Liver (tissue), 9 donors: Measurements from ENCODE around the gene FAM161B. TPM values are rescaled to one million over a fixed set of nuclear protein-coding genes. Genes with fewer than 3 reads are reported as not detected.
"Not testable (repeated sequence)": the region's sequence is repeated elsewhere in the genome, so short reads cannot be mapped to it uniquely, and the experiment has no call there.

Experiments used
- DNase-seq: peaks from one replicate; pipeline ENCODE4 v3.0.0-alpha.2; 2017; ENCODE audit warnings: low spot score
- H3K27ac ChIP-seq, 2 donors: one replicate each; pipeline ENCODE4 v1.7.0; 2013; ENCODE audit warnings: inconsistent platforms in 2 of 2, low read length in 2 of 2, control low read depth in 1 of 2, low read depth in 1 of 2, mild to moderate bottlenecking in 1 of 2
- H3K27me3 ChIP-seq, 4 donors: one replicate each; pipeline versions ENCODE4 v1.6.1 to v1.7.0; 2013; ENCODE audit warnings: low read length in 3 of 4, inconsistent platforms in 1 of 4, mild to moderate bottlenecking in 1 of 4, moderate library complexity in 1 of 4; ENCODE audit not compliant: control insufficient read depth in 4 of 4, insufficient read depth in 4 of 4
- H3K36me3 ChIP-seq, 4 donors: one replicate each; pipeline versions ENCODE4 v1.6.1 to v1.7.0; 2013; ENCODE audit warnings: low read length in 3 of 4, mild to moderate bottlenecking in 3 of 4, low read depth in 1 of 4, moderate library complexity in 1 of 4; ENCODE audit not compliant: control insufficient read depth in 4 of 4, insufficient read depth in 3 of 4
- H3K4me1 ChIP-seq, 4 donors: one replicate each; pipeline versions ENCODE4 v1.6.1 to v1.7.0; 2013; ENCODE audit warnings: low read length in 3 of 4, mild to moderate bottlenecking in 3 of 4, moderate library complexity in 1 of 4; ENCODE audit not compliant: control insufficient read depth in 4 of 4, insufficient read depth in 4 of 4
- H3K4me3 ChIP-seq, 3 donors: one replicate each; pipeline versions ENCODE4 v1.6.1 to v1.7.0; 2013; ENCODE audit warnings: low read length in 3 of 3, control low read depth in 1 of 3, low read depth in 1 of 3, mild to moderate bottlenecking in 1 of 3
- H3K9ac ChIP-seq, 2 donors: one replicate each; pipeline ENCODE4 v1.7.0; 2013; ENCODE audit warnings: low read length in 2 of 2, mild to moderate bottlenecking in 2 of 2, moderate library complexity in 2 of 2, control low read depth in 1 of 2, low read depth in 1 of 2
- H3K9me3 ChIP-seq, 4 donors: one replicate each; pipeline versions ENCODE4 v1.6.1 to v1.7.0; 2013; ENCODE audit warnings: low read length in 3 of 4; ENCODE audit not compliant: control insufficient read depth in 4 of 4
- EGR1 ChIP-seq, 2 donors: IDR thresholded peaks; 2 replicates each; pipeline ENCODE4 v1.6.1; 2016 to 2018; ENCODE audit warnings: antibody characterized with exemption in 2 of 2, low read depth in 2 of 2
- FOXA1 ChIP-seq: IDR thresholded peaks from 2 replicates; pipeline ENCODE4 v1.6.1; 2016; ENCODE audit warnings: antibody characterized with exemption
- GABPA ChIP-seq, 2 donors: IDR thresholded peaks in 1 of 2; conservative IDR thresholded peaks in 1 of 2; 2 replicates each; pipeline ENCODE4 v1.6.1; 2016; ENCODE audit warnings: antibody characterized with exemption in 2 of 2, mild to moderate bottlenecking in 1 of 2, moderate library complexity in 1 of 2
- HNF4G ChIP-seq: IDR thresholded peaks from 2 replicates; pipeline ENCODE4 v1.6.1; 2016; ENCODE audit warnings: antibody characterized with exemption
- JUND ChIP-seq, 2 donors: IDR thresholded peaks; 2 replicates each; pipeline ENCODE4 v1.6.1; 2016; ENCODE audit warnings: antibody characterized with exemption in 2 of 2
- NR2F2 ChIP-seq: IDR thresholded peaks from 2 replicates; pipeline ENCODE4 v1.6.1; 2016; ENCODE audit warnings: antibody characterized with exemption
- RAD21 ChIP-seq, 2 donors: IDR thresholded peaks; 2 replicates each; pipeline ENCODE4 v1.6.1; 2016; ENCODE audit warnings: antibody characterized with exemption in 2 of 2, mild to moderate bottlenecking in 2 of 2
- RXRA ChIP-seq, 2 donors: IDR thresholded peaks; 2 replicates each; pipeline ENCODE4 v1.6.1; 2017 to 2018; ENCODE audit warnings: antibody characterized with exemption in 2 of 2, mild to moderate bottlenecking in 1 of 2
- SP1 ChIP-seq: IDR thresholded peaks from 2 replicates; pipeline ENCODE4 v1.6.1; 2018; ENCODE audit warnings: antibody characterized with exemption, mild to moderate bottlenecking
- TAF1 ChIP-seq: conservative IDR thresholded peaks from 2 replicates; pipeline ENCODE4 v1.6.1; 2016; ENCODE audit warnings: antibody characterized with exemption, mild to moderate bottlenecking
- YY1 ChIP-seq: IDR thresholded peaks from 2 replicates; pipeline ENCODE4 v1.6.1; 2016; ENCODE audit warnings: antibody characterized with exemption, mild to moderate bottlenecking
- WGBS: extraction: QIAGEN DNeasy Blood & Tissue Kit; methylation state at CpG from one replicate; pipeline ENCODE4 v1.1.7; 2013; 5-methylcytosine and 5-hydroxymethylcytosine counted together
- polyA plus RNA-seq, 2 donors: library from polyadenylated mRNA; stranded (reverse) in 1 of 2; unstranded in 1 of 2; fragments of 200-250 nt in 1 of 2; fragments of >200 nt in 1 of 2; fragmentation: Nextera tagmentation in 1 of 2; extraction: Ambion mirVana in 1 of 2; gene quantifications; one replicate each; pipeline versions ENCODE4 v1.2.1 to v1.2.3, GENCODE V29; 2013 to 2015
- total RNA-seq, 2 donors: library from RNA; depleted of rRNA; stranded (reverse); fragments of >200 nt; gene quantifications; one replicate each; pipeline ENCODE4 v1.2.3, GENCODE V29; 2014
- TF ChIP-seq, protein P1 (sequence below): fragments of 150-350 bp; IDR thresholded peaks from 2 replicates; pipeline ENCODE4 v1.5.1; 2017; ENCODE audit warnings: improper control_type of control experiment, low read depth, low read length; ENCODE audit not compliant: missing input control
- TF ChIP-seq, protein P2 (sequence below): IDR thresholded peaks from 2 replicates; pipeline ENCODE4 v1.6.1; 2016; ENCODE audit warnings: antibody characterized with exemption
- TF ChIP-seq, protein P3 (sequence below): IDR thresholded peaks from 2 replicates; pipeline ENCODE4 v1.6.1; 2016; ENCODE audit warnings: antibody characterized with exemption, mild to moderate bottlenecking
- donor health status: healthy.
- donor health status: healthy.
- donor health status: healthy.
- donor health status: healthy.
- donor health status: healthy.

Gene FAM161B
- total and polyA plus RNA-seq, 4 donors = 0.79 to 1.5 (median 1.2) TPM

- peaks cover 0 to 49% (median 29%) of the 10 kb centered on the region in 4 donors for H3K36me3 ChIP-seq
- H3K27me3 ChIP-seq = no peaks in the 10 kb centered on the region
- H3K9me3 ChIP-seq = no peaks in the 10 kb centered on the region
- TF ChIP-seq RXRA (IDR thresholded peaks at IDR 0.05) (no peak), HNF4G (no peak), EGR1 (IDR thresholded peaks at IDR 0.05; ENCODE audit: low read depth in 2 of 2) (no peak), RAD21 (IDR thresholded peaks at IDR 0.05) (peak in 1 of 2 donors; percentile 57), NR2F2 (no peak)
- TF ChIP-seq, protein P1, sequence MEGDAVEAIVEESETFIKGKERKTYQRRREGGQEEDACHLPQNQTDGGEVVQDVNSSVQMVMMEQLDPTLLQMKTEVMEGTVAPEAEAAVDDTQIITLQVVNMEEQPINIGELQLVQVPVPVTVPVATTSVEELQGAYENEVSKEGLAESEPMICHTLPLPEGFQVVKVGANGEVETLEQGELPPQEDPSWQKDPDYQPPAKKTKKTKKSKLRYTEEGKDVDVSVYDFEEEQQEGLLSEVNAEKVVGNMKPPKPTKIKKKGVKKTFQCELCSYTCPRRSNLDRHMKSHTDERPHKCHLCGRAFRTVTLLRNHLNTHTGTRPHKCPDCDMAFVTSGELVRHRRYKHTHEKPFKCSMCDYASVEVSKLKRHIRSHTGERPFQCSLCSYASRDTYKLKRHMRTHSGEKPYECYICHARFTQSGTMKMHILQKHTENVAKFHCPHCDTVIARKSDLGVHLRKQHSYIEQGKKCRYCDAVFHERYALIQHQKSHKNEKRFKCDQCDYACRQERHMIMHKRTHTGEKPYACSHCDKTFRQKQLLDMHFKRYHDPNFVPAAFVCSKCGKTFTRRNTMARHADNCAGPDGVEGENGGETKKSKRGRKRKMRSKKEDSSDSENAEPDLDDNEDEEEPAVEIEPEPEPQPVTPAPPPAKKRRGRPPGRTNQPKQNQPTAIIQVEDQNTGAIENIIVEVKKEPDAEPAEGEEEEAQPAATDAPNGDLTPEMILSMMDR = peak; percentile 22
- TF ChIP-seq, protein P2, sequence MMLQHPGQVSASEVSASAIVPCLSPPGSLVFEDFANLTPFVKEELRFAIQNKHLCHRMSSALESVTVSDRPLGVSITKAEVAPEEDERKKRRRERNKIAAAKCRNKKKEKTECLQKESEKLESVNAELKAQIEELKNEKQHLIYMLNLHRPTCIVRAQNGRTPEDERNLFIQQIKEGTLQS = no peak
- no peak for DNase-seq
- H3K9ac ChIP-seq = no peak overlapping the region
- no peak overlapping the region for H3K27ac ChIP-seq
- H3K4me3 ChIP-seq = no peak overlapping the region
- 84% methylated on average over 2 of the region's 2 CpGs for WGBS
- no peaks in the 10 kb centered on the region for H3K4me1 ChIP-seq
These were observed 14.2 kb downstream of the FAM161B start for GRCh38 chr14:73935666-73936065.

GRCh38 chr14:73924337-73924736 is 25.6 kb downstream of the FAM161B start:
- DNase-seq = no peak
- TF ChIP-seq NR2F2 (no peak), FOXA1 (no peak), TAF1 (no peak), RXRA (IDR thresholded peaks at IDR 0.05) (no peak), SP1 (no peak), EGR1 (IDR thresholded peaks at IDR 0.05; ENCODE audit: low read depth in 2 of 2) (no peak), YY1 (no peak), HNF4G (no peak), GABPA (IDR thresholded peaks at IDR 0.05 in 1 of 2, conservative IDR thresholded peaks at IDR 0.05 in 1 of 2) (no peak), JUND (IDR thresholded peaks at IDR 0.05) (no peak)
- TF ChIP-seq, protein P3, sequence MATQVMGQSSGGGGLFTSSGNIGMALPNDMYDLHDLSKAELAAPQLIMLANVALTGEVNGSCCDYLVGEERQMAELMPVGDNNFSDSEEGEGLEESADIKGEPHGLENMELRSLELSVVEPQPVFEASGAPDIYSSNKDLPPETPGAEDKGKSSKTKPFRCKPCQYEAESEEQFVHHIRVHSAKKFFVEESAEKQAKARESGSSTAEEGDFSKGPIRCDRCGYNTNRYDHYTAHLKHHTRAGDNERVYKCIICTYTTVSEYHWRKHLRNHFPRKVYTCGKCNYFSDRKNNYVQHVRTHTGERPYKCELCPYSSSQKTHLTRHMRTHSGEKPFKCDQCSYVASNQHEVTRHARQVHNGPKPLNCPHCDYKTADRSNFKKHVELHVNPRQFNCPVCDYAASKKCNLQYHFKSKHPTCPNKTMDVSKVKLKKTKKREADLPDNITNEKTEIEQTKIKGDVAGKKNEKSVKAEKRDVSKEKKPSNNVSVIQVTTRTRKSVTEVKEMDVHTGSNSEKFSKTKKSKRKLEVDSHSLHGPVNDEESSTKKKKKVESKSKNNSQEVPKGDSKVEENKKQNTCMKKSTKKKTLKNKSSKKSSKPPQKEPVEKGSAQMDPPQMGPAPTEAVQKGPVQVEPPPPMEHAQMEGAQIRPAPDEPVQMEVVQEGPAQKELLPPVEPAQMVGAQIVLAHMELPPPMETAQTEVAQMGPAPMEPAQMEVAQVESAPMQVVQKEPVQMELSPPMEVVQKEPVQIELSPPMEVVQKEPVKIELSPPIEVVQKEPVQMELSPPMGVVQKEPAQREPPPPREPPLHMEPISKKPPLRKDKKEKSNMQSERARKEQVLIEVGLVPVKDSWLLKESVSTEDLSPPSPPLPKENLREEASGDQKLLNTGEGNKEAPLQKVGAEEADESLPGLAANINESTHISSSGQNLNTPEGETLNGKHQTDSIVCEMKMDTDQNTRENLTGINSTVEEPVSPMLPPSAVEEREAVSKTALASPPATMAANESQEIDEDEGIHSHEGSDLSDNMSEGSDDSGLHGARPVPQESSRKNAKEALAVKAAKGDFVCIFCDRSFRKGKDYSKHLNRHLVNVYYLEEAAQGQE = no peak
- TF ChIP-seq, protein P2 = no peak

DNA sequence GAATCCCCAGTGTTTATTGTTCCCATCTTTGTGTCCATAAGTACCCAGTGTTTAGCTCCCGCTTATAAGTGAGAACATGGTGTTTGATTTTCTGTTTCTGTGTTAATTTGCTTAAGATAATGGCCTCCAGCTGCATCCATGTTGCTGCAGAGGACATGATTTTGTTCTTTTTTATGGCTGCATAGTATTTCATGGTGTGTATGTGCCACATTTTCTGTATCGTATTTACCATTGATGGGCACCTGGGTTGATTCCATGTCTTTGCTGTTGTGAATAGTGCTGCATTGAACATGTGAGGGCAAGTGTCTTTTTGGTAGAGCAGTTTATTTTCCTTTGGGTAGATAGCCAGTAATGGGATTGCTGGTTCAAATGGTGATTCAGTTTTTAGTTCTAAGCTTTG is 30.4 kb downstream of the FAM161B start:
- WGBS = 98% methylated on average over 2 of the region's 2 CpGs
- H3K4me1 ChIP-seq, H3K4me3 ChIP-seq, H3K9ac ChIP-seq, H3K27me3 ChIP-seq, H3K9me3 ChIP-seq, DNase-seq, H3K27ac ChIP-seq: not testable (repeated sequence)
- H3K36me3 ChIP-seq = peaks cover 19 to 58% (median 42%) of the 10 kb centered on the region in 4 donors

More at GRCh38 chr14:73924337-73924736, 25.6 kb downstream of the FAM161B start:
- 88% methylated on average over 5 of the region's 5 CpGs for WGBS
- Histone ChIP-seq H3K4me1 (peaks cover 0 to 3% (median 0%) of the 10 kb centered on the region in 4 donors), H3K9ac (no peak overlapping the region), H3K36me3 (peaks cover 25 to 65% (median 56%) of the 10 kb centered on the region in 4 donors), H3K27ac (no peak overlapping the region), H3K4me3 (no peak overlapping the region), H3K27me3 (no peaks in the 10 kb centered on the region), H3K9me3 (no peaks in the 10 kb centered on the region)
